Keratinocyte (primary cell): ENCODE measurements around the gene RBCK1. TPM values are rescaled to one million over a fixed set of nuclear protein-coding genes. Genes with fewer than 3 reads are reported as not detected.
A peak's percentile ranks its signal among the peaks of the same experiment; 100 is the strongest.

Experiments used
- DNase-seq: peaks from one replicate; pipeline ENCODE4 v3.0.0-alpha.2; 2011; ENCODE audit warnings: low read depth, missing footprints, low spot score
- FAIRE-seq: peaks from 2 replicates; lab custom pipeline; 2011; peaks lifted over from hg19 to GRCh38; lab: Jason Lieb, UNC
- H2AFZ ChIP-seq: 2 replicates; pipeline ENCODE4 v1.6.0; 2012; ENCODE audit warnings: low read length, control low read depth, inconsistent platforms; ENCODE audit not compliant: control insufficient read depth
- H3K27ac ChIP-seq: 2 replicates; pipeline ENCODE4 v1.5.1; 2011; ENCODE audit warnings: low read length; ENCODE audit not compliant: control insufficient read depth, insufficient read depth
- H3K27me3 ChIP-seq: 3 replicates; pipeline ENCODE4 v1.6.0; 2011; ENCODE audit warnings: low read length; ENCODE audit not compliant: control insufficient read depth, insufficient read depth; ENCODE audit errors: extremely low read depth
- H3K36me3 ChIP-seq, 2 experiments: 2 replicates in 1 of 2; 3 replicates in 1 of 2; pipeline ENCODE4 v1.5.1; 2011; ENCODE audit warnings: low read length in 2 of 2, mild to moderate bottlenecking in 1 of 2; ENCODE audit not compliant: control insufficient read depth in 2 of 2, insufficient read depth in 2 of 2; ENCODE audit errors: extremely low read depth in 1 of 2
- H3K4me1 ChIP-seq: 3 replicates; pipeline ENCODE4 v1.5.1; 2011; ENCODE audit warnings: low read length; ENCODE audit not compliant: control insufficient read depth, insufficient read depth; ENCODE audit errors: extremely low read depth
- H3K4me2 ChIP-seq: 3 replicates; pipeline ENCODE4 v1.6.0; 2011; ENCODE audit warnings: low read depth, low read length; ENCODE audit not compliant: control insufficient read depth, insufficient read depth; ENCODE audit errors: extremely low read depth
- H3K4me3 ChIP-seq, 3 experiments: fragments of 200-600 bp in 1 of 3; sonication (generic) in 1 of 3; 2 replicates in 2 of 3; 3 replicates in 1 of 3; pipeline ENCODE4 v1.5.1; 2011 to 2016; ENCODE audit warnings: low read length in 3 of 3, mild to moderate bottlenecking in 3 of 3, control low read depth in 2 of 3, inconsistent platforms in 1 of 3, low read depth in 1 of 3, mixed read lengths in 1 of 3, mixed run types in 1 of 3, moderate library complexity in 1 of 3; ENCODE audit not compliant: control insufficient read depth in 2 of 3, insufficient read depth in 2 of 3; ENCODE audit errors: extremely low read depth in 1 of 3
- H3K79me2 ChIP-seq: 2 replicates; pipeline ENCODE4 v1.6.0; 2012; ENCODE audit warnings: low read length; ENCODE audit not compliant: control insufficient read depth, insufficient read depth
- H3K9ac ChIP-seq: 3 replicates; pipeline ENCODE4 v1.6.0; 2011; ENCODE audit warnings: low read length; ENCODE audit not compliant: control insufficient read depth, insufficient read depth; ENCODE audit errors: extremely low read depth
- H3K9me1 ChIP-seq: 3 replicates; pipeline ENCODE4 v1.6.0; 2011; ENCODE audit warnings: low read length; ENCODE audit not compliant: control insufficient read depth, insufficient read depth; ENCODE audit errors: extremely low read depth
- H3K9me3 ChIP-seq: 2 replicates; pipeline ENCODE4 v1.5.1; 2012; ENCODE audit warnings: low read depth, low read length; ENCODE audit not compliant: control insufficient read depth
- H4K20me1 ChIP-seq: 3 replicates; pipeline ENCODE4 v1.6.0; 2011; ENCODE audit warnings: low read length; ENCODE audit not compliant: control insufficient read depth, insufficient read depth; ENCODE audit errors: extremely low read depth
- EZH2 ChIP-seq: IDR thresholded peaks from one replicate; pipeline ENCODE4 v1.6.1; 2012; ENCODE audit warnings: inconsistent platforms, mild to moderate bottlenecking, low read length, moderate library complexity
- dilution Hi-C: fragments of 300-500 bp; cut with MboI; formaldehyde crosslinking; loops from one replicate; pipeline ENCODE4 v1.7.0; 2020; ENCODE audit warnings: low sequenced_read_pairs; ENCODE audit not compliant: extremely low pct_ligation_motif_present
- polyA plus RNA-seq, 5 experiments: library from polyadenylated mRNA; depleted of rRNA in 3 of 5; stranded (reverse) in 3 of 5; stranded (forward) in 1 of 5; unstranded in 1 of 5; fragments of >200 nt; gene quantifications; 1 replicate in 1 of 5; 2 replicates in 3 of 5; 3 replicates in 1 of 5; pipeline versions ENCODE4 v1.2.1 to v1.2.3, GENCODE V29; 2011 to 2012; ENCODE audit warnings: missing spikeins in 2 of 5, low read depth in 1 of 5, low replicate concordance in 1 of 5
- TF ChIP-seq, protein P1 (sequence below), 3 experiments: IDR thresholded peaks in 1 of 3; conservative IDR thresholded peaks in 1 of 3; optimal IDR thresholded peaks in 1 of 3; 2 replicates in 2 of 3; 3 replicates in 1 of 3; pipeline versions ENCODE3 to v1.5.1; 2011; ENCODE audit warnings: low read length in 3 of 3, mild to moderate bottlenecking in 3 of 3, moderate library complexity in 2 of 3, control low read depth in 1 of 3, inconsistent platforms in 1 of 3; ENCODE audit not compliant: insufficient read depth in 2 of 3; ENCODE audit errors: extremely low read depth in 1 of 3

RBCK1 gene
- polyA plus RNA-seq, 1 donor (not counting 4 experiments of a cell fraction or from before 2014, with no cell fraction given): 136 TPM

DNA sequence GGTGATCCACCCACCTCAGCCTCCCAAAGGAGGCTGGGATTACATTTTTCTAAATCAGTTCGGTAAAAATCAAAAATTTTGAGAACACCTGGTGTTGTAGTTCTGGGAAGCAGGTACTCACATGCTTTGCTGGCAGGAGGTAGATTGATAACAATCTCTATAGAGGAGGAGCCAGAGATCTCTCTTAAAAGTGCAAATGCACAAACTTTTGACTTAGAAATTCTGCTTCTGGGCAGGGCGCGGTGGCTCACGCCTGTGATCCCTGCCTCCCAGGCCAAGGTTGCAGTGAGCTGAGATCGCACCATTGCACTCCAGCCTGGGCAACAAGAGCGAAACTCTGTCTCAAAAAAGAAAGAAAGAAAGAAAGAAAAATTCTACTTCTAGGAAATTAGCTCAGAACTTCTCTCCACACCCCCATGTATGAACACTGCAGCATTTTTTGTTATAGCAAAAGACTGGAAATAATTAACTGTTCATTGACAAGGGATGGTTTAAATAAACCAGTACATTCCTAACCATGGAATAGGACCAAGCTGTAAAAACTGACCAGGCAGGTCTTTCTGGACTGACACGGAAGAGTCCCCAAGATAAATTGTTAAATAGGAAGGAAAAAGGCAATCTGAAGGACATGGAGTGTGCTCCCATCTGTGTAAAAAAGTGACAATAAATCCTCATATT, 41.9 kb upstream of the RBCK1 start:
- TF ChIP-seq EZH2: no peak
- TF ChIP-seq, protein P1, sequence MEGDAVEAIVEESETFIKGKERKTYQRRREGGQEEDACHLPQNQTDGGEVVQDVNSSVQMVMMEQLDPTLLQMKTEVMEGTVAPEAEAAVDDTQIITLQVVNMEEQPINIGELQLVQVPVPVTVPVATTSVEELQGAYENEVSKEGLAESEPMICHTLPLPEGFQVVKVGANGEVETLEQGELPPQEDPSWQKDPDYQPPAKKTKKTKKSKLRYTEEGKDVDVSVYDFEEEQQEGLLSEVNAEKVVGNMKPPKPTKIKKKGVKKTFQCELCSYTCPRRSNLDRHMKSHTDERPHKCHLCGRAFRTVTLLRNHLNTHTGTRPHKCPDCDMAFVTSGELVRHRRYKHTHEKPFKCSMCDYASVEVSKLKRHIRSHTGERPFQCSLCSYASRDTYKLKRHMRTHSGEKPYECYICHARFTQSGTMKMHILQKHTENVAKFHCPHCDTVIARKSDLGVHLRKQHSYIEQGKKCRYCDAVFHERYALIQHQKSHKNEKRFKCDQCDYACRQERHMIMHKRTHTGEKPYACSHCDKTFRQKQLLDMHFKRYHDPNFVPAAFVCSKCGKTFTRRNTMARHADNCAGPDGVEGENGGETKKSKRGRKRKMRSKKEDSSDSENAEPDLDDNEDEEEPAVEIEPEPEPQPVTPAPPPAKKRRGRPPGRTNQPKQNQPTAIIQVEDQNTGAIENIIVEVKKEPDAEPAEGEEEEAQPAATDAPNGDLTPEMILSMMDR (optimal IDR thresholded peaks at IDR 0.05 in 1 of 3, IDR thresholded peaks at IDR 0.05 in 1 of 3, conservative IDR thresholded peaks at IDR 0.05 in 1 of 3; ENCODE audit: extremely low read depth in 1 of 3, insufficient read depth in 2 of 3, low read length in 3 of 3): no peak
- H3K27me3 ChIP-seq: no peaks in the 10 kb centered on the region
- no peak for FAIRE-seq
- no peaks in the 10 kb centered on the region for H3K36me3 ChIP-seq
- peak overlapping the region in 1 of 3 experiments; percentile 19 for H3K4me3 ChIP-seq
- H3K9ac ChIP-seq: peak overlapping the region; percentile 54
- no peak for DNase-seq
- dilution Hi-C loops: no loop called here
- no peak overlapping the region for H2AFZ ChIP-seq
- no peaks in the 10 kb centered on the region for H3K9me3 ChIP-seq
- no peaks in the 10 kb centered on the region for H4K20me1 ChIP-seq
- H3K27ac ChIP-seq: peak overlapping the region; percentile 90
- no peaks in the 10 kb centered on the region for H3K9me1 ChIP-seq
- H3K4me2 ChIP-seq: peak overlapping the region; percentile 80
- no peaks in the 10 kb centered on the region for H3K79me2 ChIP-seq
- peaks cover 55% of the 10 kb centered on the region for H3K4me1 ChIP-seq

DNA sequence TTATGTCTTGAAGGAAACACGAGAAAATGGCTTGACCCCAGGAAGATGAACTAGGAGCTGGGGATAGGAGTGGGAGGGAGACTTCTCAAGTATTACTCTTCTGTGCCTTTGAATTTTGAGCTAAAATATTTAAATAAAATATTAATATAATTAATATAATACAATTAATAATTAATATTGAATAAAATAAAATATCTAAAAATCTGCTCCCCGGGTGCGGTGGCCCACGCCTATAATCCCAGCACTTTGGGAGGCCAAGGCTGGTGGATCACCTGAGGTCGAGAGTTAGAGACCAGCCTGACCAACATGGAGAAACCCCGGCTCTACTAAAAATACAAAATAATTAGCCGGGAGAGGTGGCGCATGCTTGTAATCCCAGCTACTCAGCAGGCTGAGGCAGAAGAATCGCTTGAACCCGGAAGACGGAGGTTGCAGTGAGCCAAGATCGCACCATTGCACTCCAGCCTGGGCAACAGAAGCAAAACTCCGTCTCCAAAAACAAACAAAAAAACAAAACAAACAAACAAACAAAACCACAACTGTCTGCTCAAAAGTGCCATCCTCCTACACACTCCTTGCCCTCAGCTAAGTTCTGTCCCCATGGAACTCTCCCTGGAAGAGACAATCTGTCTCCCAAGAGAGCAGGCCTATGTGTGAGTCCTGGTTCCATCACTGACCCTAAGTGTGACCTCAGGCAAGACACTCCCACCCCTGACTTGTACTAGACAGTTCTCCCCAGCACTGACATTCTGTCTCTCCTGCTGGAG, 41.2 kb upstream of the RBCK1 start:
- no peaks in the 10 kb centered on the region for H3K79me2 ChIP-seq
- H3K4me3 ChIP-seq: no peak overlapping the region
- H3K4me2 ChIP-seq: peak overlapping the region; percentile 80
- dilution Hi-C loops: no loop called here
- no peaks in the 10 kb centered on the region for H4K20me1 ChIP-seq
- TF ChIP-seq EZH2: no peak
- TF ChIP-seq, protein P1 (optimal IDR thresholded peaks at IDR 0.05 in 1 of 3, IDR thresholded peaks at IDR 0.05 in 1 of 3, conservative IDR thresholded peaks at IDR 0.05 in 1 of 3; ENCODE audit: extremely low read depth in 1 of 3, insufficient read depth in 2 of 3, low read length in 3 of 3): no peak
- H3K9ac ChIP-seq: peak overlapping the region; percentile 54
- H3K9me1 ChIP-seq: no peaks in the 10 kb centered on the region
- H3K27ac ChIP-seq: peak overlapping the region; percentile 90
- DNase-seq (no peak), FAIRE-seq (no peak)
- peaks cover 55% of the 10 kb centered on the region for H3K4me1 ChIP-seq
- no peaks in the 10 kb centered on the region for H3K36me3 ChIP-seq
- no peaks in the 10 kb centered on the region for H3K27me3 ChIP-seq
- no peak overlapping the region for H2AFZ ChIP-seq
- H3K9me3 ChIP-seq: no peaks in the 10 kb centered on the region
